ENCODE measurements around the gene PRDX1.

- no peak for TF ChIP-seq CTCF (IDR thresholded peaks at IDR 0.05; ENCODE audit: low read depth, low read length)
- no peak for TF ChIP-seq EZH2phosphoT487 (IDR thresholded peaks at IDR 0.05; ENCODE audit: low read depth)
Observed at GRCh38 chr1:45542591-45542990, 20.9 kb upstream of the PRDX1 start.
